OCI-LY3 (cell line): ENCODE results near the gene CCL25.

Source experiments
- CTCF ChIP-seq: fragments of 200-600, 300-600 bp; sonication (generic); IDR thresholded peaks from 2 replicates; pipeline ENCODE4 v1.5.1; 2014; ENCODE audit warnings: antibody characterized with exemption, low read length, low read depth
- EZH2phosphoT487 ChIP-seq: fragments of 200-600 bp; shearing (Covaris generic); IDR thresholded peaks from 2 replicates; pipeline ENCODE4 v1.6.1; 2018; ENCODE audit warnings: antibody characterized with exemption, mixed run types, low read depth

DNA sequence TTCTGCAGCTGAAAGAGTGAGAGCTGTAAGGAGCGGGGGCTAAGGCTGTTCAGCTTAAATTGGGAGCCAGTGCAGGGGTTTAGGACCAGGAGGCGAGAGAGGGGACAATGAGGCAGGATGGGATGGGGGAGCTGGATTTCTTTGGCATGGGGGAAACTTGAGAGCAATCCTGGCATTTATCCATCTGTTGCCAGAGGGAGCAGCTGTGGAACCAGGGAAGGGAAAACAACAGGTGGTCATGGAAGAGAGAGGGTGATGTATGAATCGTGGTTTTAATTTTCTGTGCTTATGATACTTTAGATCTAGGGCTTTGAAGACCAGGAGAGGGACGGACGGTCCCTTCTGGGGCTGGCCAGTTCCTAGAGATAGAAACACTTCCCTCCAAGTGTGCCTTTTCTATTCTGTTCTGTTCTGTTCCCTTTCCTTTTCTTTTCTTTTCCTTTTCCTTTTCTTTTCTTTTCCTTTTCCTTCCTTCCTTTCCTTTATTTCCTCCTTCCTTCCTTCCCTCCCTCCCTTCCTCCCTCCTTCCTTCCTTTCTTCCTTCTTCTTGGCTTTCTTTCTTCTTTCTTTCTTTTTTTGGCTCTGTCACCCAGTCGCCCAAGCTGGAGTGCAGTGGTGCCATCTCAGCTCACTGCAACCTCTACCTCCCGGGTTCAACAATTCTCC, 16.0 kb upstream of the CCL25 start:
- TF ChIP-seq CTCF, result no peak
- no peak for TF ChIP-seq EZH2phosphoT487
